GM19468 (cell line): ENCODE results near the gene CRADD.
"Not testable (repeated sequence)": the region's sequence is repeated elsewhere in the genome, so short reads cannot be mapped to it uniquely, and the experiment has no call there.

Source experiments
- ATAC-seq: cut with Tn5 transposase; IDR thresholded peaks from one replicate; pipeline ENCODE4 v1.9.1; 2021; ENCODE audit warnings: mild to moderate bottlenecking, moderate library complexity, moderate number of reproducible peaks; ENCODE audit not compliant: unreplicated experiment; ENCODE audit errors: extremely low read depth

CRADD gene

GRCh38 chr12:93704625-93705024 lies 27.4 kb downstream of the CRADD start:
- no peak for ATAC-seq

- ATAC-seq = no peak
These were observed 28.1 kb downstream of the CRADD start for GRCh38 chr12:93705237-93705636.

GRCh38 chr12:93706387-93706786 lies 29.2 kb downstream of the CRADD start:
- no peak for ATAC-seq

- ATAC-seq = no peak
These were observed 29.6 kb downstream of the CRADD start for GRCh38 chr12:93706824-93707223.

- no peak for ATAC-seq
These were observed 30.7 kb downstream of the CRADD start for GRCh38 chr12:93707836-93708235.

- ATAC-seq = no peak
These were observed 31.8 kb downstream of the CRADD start for GRCh38 chr12:93708952-93709351.

- ATAC-seq = no peak
These were observed 32.2 kb downstream of the CRADD start for GRCh38 chr12:93709386-93709785.

- ATAC-seq = no peak
These were observed 33.4 kb downstream of the CRADD start for GRCh38 chr12:93710574-93710926.

- ATAC-seq = not testable (repeated sequence)
These were observed 34.3 kb downstream of the CRADD start for GRCh38 chr12:93711502-93711901.

- ATAC-seq = no peak
These were observed 35.0 kb downstream of the CRADD start for GRCh38 chr12:93712200-93712599.

GRCh38 chr12:93713060-93713459 lies 35.9 kb downstream of the CRADD start:
- ATAC-seq = no peak

GRCh38 chr12:93713800-93714199 lies 36.6 kb downstream of the CRADD start:
- no peak for ATAC-seq

GRCh38 chr12:93714382-93714781 lies 37.2 kb downstream of the CRADD start:
- ATAC-seq = no peak

GRCh38 chr12:93719710-93720109 lies 42.5 kb downstream of the CRADD start:
- no peak for ATAC-seq

- no peak for ATAC-seq
These were observed 43.4 kb downstream of the CRADD start for GRCh38 chr12:93720559-93720958.

GRCh38 chr12:93722179-93722578 lies 45.0 kb downstream of the CRADD start:
- ATAC-seq = no peak

- ATAC-seq = no peak
These were observed 45.8 kb downstream of the CRADD start for GRCh38 chr12:93722835-93723567.

- ATAC-seq = no peak
These were observed 46.4 kb downstream of the CRADD start for GRCh38 chr12:93723568-93723930.

GRCh38 chr12:93725531-93725930 lies 48.4 kb downstream of the CRADD start:
- no peak for ATAC-seq

GRCh38 chr12:93727195-93727811 lies 50.1 kb downstream of the CRADD start:
- ATAC-seq = no peak

- ATAC-seq = no peak
These were observed 50.7 kb downstream of the CRADD start for GRCh38 chr12:93727911-93728310.

GRCh38 chr12:93729934-93730333 lies 52.8 kb downstream of the CRADD start:
- no peak for ATAC-seq
